ENCODE measurements around the gene ATP6V0A1. TPM values are rescaled to one million over a fixed set of nuclear protein-coding genes. Genes with fewer than 3 reads are reported as not detected.

Gene ATP6V0A1
- total RNA-seq, 1 experiment from 2014 or later: 55.1 TPM

GRCh38 chr17:42518046-42518754, 59.5 kb downstream of the ATP6V0A1 start:
- no TSS peak for BruUV-seq (replicated peaks)
- H3K4me2 ChIP-seq: peak overlapping the region; percentile 67

GRCh38 chr17:42518755-42519545, 60.3 kb downstream of the ATP6V0A1 start:
- Histone ChIP-seq H3F3A (ENCODE audit: insufficient read depth, low read depth) (peaks cover 47% of the 10 kb centered on the region), H3K9me2 (ENCODE audit: insufficient read depth) (no peaks in the 10 kb centered on the region), H3K4me3 (peak overlapping the region; percentile 5; the same call in 1 of the 2 replicates), H2AFZ (no peak overlapping the region), H3K79me2 (ENCODE audit: low read depth) (no peaks in the 10 kb centered on the region), H3K36me3 (ENCODE audit: low read depth) (0 out of 2 replicates have a peak, but pooled peaks cover 3% of the 10 kb centered on the region), H3K9me3 (ENCODE audit: insufficient read depth, low read depth) (no peaks in the 10 kb centered on the region), H3K4me1 (replicated peaks; ENCODE audit: insufficient read depth) (peaks cover 53% of the 10 kb centered on the region), H3K27ac (peak overlapping the region; percentile 89), H4K20me1 (ENCODE audit: insufficient read depth) (no peaks in the 10 kb centered on the region), H3K27me3 (ENCODE audit: insufficient read depth, low read depth) (no peaks in the 10 kb centered on the region), H3K4me2 (peak overlapping the region; percentile 67)
- intact Hi-C loops (cut with micrococcal nuclease; ENCODE audit: unreplicated experiment): loop anchor here (1.0 to 5.0 kb wide), 6 partner anchors 8 to 552 kb away; partner anchors contain the start of genes ATP6V0A1, CAVIN1 and CNP
- no peak for TF ChIP-seq CTCF (conservative IDR thresholded peaks at IDR 0.05)
- BruUV-seq (replicated peaks): no TSS peak
- DNase-seq: peak; percentile 87 to 89
- CTCF ChIA-PET: interaction anchor here (0.6 to 2.3 kb wide), 2 partner anchors 8 to 47 kb away, joined by 3 to 18 read pairs; no protein-coding TSS in a partner anchor
- POLR2A ChIA-PET (ENCODE audit: unreplicated experiment): interaction anchor here (0.6 to 2.0 kb wide), 7 partner anchors 8 to 505 kb away, joined by 3 to 11 read pairs (median 5); partner anchors contain the start of genes CAVIN1 and STAT3

More at GRCh38 chr17:42518046-42518754, 59.5 kb downstream of the ATP6V0A1 start:
- 0 out of 2 replicates have a peak, but pooled peaks cover 3% of the 10 kb centered on the region for H3K36me3 ChIP-seq (ENCODE audit: low read depth)
- H3K4me1 ChIP-seq (replicated peaks; ENCODE audit: insufficient read depth): peaks cover 53% of the 10 kb centered on the region
- ChIA-PET POLR2A (ENCODE audit: unreplicated experiment) (interaction anchor here (0.6 to 2.0 kb wide), 5 partner anchors 9 to 284 kb away, joined by 3 to 11 read pairs (median 7); partner anchors contain the start of genes CAVIN1 and STAT3), CTCF (interaction anchor here (0.5 to 2.3 kb wide), 7 partner anchors 9 to 193 kb away, joined by 3 to 18 read pairs (median 5); no protein-coding TSS in a partner anchor)
- H3K9me3 ChIP-seq (ENCODE audit: insufficient read depth, low read depth): no peaks in the 10 kb centered on the region
- peak overlapping the region; percentile 16; the same call in 1 of the 2 replicates for H3K4me3 ChIP-seq
- H3F3A ChIP-seq (ENCODE audit: insufficient read depth, low read depth): peaks cover 47% of the 10 kb centered on the region
- intact Hi-C loops (cut with micrococcal nuclease; ENCODE audit: unreplicated experiment): loop anchor here (5.0 kb wide), 3 partner anchors 61 to 551 kb away; partner anchors contain the start of genes ATP6V0A1 and CNP
- H3K27ac ChIP-seq: peak overlapping the region; percentile 89
- H3K27me3 ChIP-seq (ENCODE audit: insufficient read depth, low read depth): no peaks in the 10 kb centered on the region
- peak; percentile 74 to 94 for DNase-seq
- H4K20me1 ChIP-seq (ENCODE audit: insufficient read depth): no peaks in the 10 kb centered on the region
- no peaks in the 10 kb centered on the region for H3K9me2 ChIP-seq (ENCODE audit: insufficient read depth)
- no peak overlapping the region for H2AFZ ChIP-seq
- H3K79me2 ChIP-seq (ENCODE audit: low read depth): no peaks in the 10 kb centered on the region
- TF ChIP-seq EZH2 (IDR thresholded peaks at IDR 0.05; ENCODE audit: low read depth): no peak
- TF ChIP-seq CTCF (conservative IDR thresholded peaks at IDR 0.05): no peak
